Middle frontal gyrus (tissue), 1 donor: ENCODE measurements around the gene NUBPL.
A peak's percentile ranks its signal among the peaks of the same experiment; 100 is the strongest.

Source experiments
- DNase-seq: peaks from one replicate; pipeline ENCODE4 v3.0.0-alpha.2; 2015; ENCODE audit warnings: low spot score; ENCODE audit errors: extremely low spot score

The NUBPL gene

GRCh38 chr14:31561155-31561846 is at the start of gene NUBPL:
NUBPL (plus strand) TSS chr14:31561404; CDS start chr14:31561440, 36 bp downstream.
- DNase-seq = peak; percentile 88

GRCh38 chr14:31527087-31527486 is 34.1 kb upstream of the NUBPL start:
- DNase-seq = no peak

GRCh38 chr14:31527546-31527945 is 33.7 kb upstream of the NUBPL start:
- no peak for DNase-seq

- no peak for DNase-seq
Observed at GRCh38 chr14:31529053-31529452, 32.2 kb upstream of the NUBPL start.

- no peak for DNase-seq
Observed at GRCh38 chr14:31530136-31530535, 31.1 kb upstream of the NUBPL start.

GRCh38 chr14:31536201-31536960 is 24.8 kb upstream of the NUBPL start:
- DNase-seq = no peak

- no peak for DNase-seq
Observed at GRCh38 chr14:31541702-31542101, 19.5 kb upstream of the NUBPL start.

- DNase-seq = no peak
Observed at GRCh38 chr14:31543969-31544799, 17.0 kb upstream of the NUBPL start.

- no peak for DNase-seq
Observed at GRCh38 chr14:31544816-31545215, 16.4 kb upstream of the NUBPL start.

GRCh38 chr14:31545328-31545727 is 15.9 kb upstream of the NUBPL start:
- DNase-seq = no peak

GRCh38 chr14:31549817-31550216 is 11.4 kb upstream of the NUBPL start:
- no peak for DNase-seq

GRCh38 chr14:31550589-31550988 is 10.6 kb upstream of the NUBPL start:
- no peak for DNase-seq

- no peak for DNase-seq
Observed at GRCh38 chr14:31556191-31556590, 5.0 kb upstream of the NUBPL start.

GRCh38 chr14:31559939-31560338 is 1.3 kb upstream of the NUBPL start:
- DNase-seq = no peak

- DNase-seq = no peak
Observed at GRCh38 chr14:31560759-31561154, 447 bp upstream of the NUBPL start.

- DNase-seq = no peak
Observed at GRCh38 chr14:31564194-31564593, 3.0 kb downstream of the NUBPL start.

GRCh38 chr14:31566456-31566855 is 5.3 kb downstream of the NUBPL start:
- DNase-seq = no peak

GRCh38 chr14:31567655-31568054 is 6.5 kb downstream of the NUBPL start:
- no peak for DNase-seq

GRCh38 chr14:31568161-31568560 is 7.0 kb downstream of the NUBPL start:
- DNase-seq = no peak

GRCh38 chr14:31568671-31569070 is 7.5 kb downstream of the NUBPL start:
- DNase-seq = no peak

- DNase-seq = no peak
Observed at GRCh38 chr14:31572955-31573354, 11.8 kb downstream of the NUBPL start.

- no peak for DNase-seq
Observed at GRCh38 chr14:31576949-31577348, 15.7 kb downstream of the NUBPL start.
